Fibroblast of pulmonary artery (primary cell): ENCODE data around the gene TSPAN18.

ENCODE experiments used
- DNase-seq: peaks from one replicate; pipeline ENCODE4 v3.0.0-alpha.2; 2010; ENCODE audit warnings: low read depth
- H3K4me3 ChIP-seq: replicated peaks from 2 replicates; pipeline ENCODE4 v1.5.1; 2011; ENCODE audit warnings: low read depth, mild to moderate bottlenecking, control low read depth, low read length, moderate library complexity
- CTCF ChIP-seq: IDR thresholded peaks from 2 replicates; pipeline ENCODE4 v1.5.1; 2011; ENCODE audit warnings: mild to moderate bottlenecking, control low read depth, low read length, inconsistent platforms; ENCODE audit errors: missing control alignments

TSPAN18 gene

GRCh38 chr11:44725016-44725685 is 1.6 kb upstream of the TSPAN18 start:
- no peak for DNase-seq
- H3K4me3 ChIP-seq: no peak overlapping the region
- no peak for TF ChIP-seq CTCF

GRCh38 chr11:44725757-44726282 is 942 bp upstream of the TSPAN18 start:
- H3K4me3 ChIP-seq: no peak overlapping the region
- no peak for TF ChIP-seq CTCF
- DNase-seq: no peak

- no peak for DNase-seq
- no peak for TF ChIP-seq CTCF
- H3K4me3 ChIP-seq: peak overlapping the region; percentile 47
These were observed 281 bp downstream of the TSPAN18 start for GRCh38 chr11:44727114-44727372.

- peak; percentile 75 for DNase-seq
- peak overlapping the region; percentile 47 for H3K4me3 ChIP-seq
- TF ChIP-seq CTCF: peak; percentile 73
These were observed 868 bp downstream of the TSPAN18 start for GRCh38 chr11:44727373-44728287.

- DNase-seq: no peak
- no peak for TF ChIP-seq CTCF
- no peak overlapping the region for H3K4me3 ChIP-seq
These were observed 1.7 kb downstream of the TSPAN18 start for GRCh38 chr11:44728491-44728910.

GRCh38 chr11:44729063-44729462 is 2.3 kb downstream of the TSPAN18 start:
- TF ChIP-seq CTCF: no peak

More at GRCh38 chr11:44729063-44729462, 2.3 kb downstream of the TSPAN18 start:
- DNase-seq: no peak
- H3K4me3 ChIP-seq: no peak overlapping the region
